Kidney (tissue), 14 donors: Measurements from ENCODE around the gene KRT36. TPM values are rescaled to one million over a fixed set of nuclear protein-coding genes. Genes with fewer than 3 reads are reported as not detected.

Experiments used
- DNase-seq, 5 donors: peaks; one replicate each; pipeline ENCODE4 v3.0.0-alpha.2; 2013 to 2020
- FAIRE-seq: peaks from 2 replicates; lab custom pipeline; 2012; peaks lifted over from hg19 to GRCh38; lab: Jason Lieb, UNC
- H3K27ac ChIP-seq, 2 donors: one replicate each; pipeline ENCODE4 v1.7.0; 2013; ENCODE audit warnings: low read depth in 2 of 2, low read length in 2 of 2, inconsistent platforms in 1 of 2
- H3K27me3 ChIP-seq: one replicate; pipeline ENCODE4 v1.7.1; 2013; ENCODE audit warnings: low read length, inconsistent platforms; ENCODE audit not compliant: control insufficient read depth, insufficient read depth
- H3K36me3 ChIP-seq, 3 donors: one replicate each; pipeline versions ENCODE4 v1.7.0 to v1.7.1; 2013; ENCODE audit warnings: low read length in 3 of 3, control low read depth in 1 of 3, inconsistent platforms in 1 of 3; ENCODE audit not compliant: insufficient read depth in 3 of 3, control insufficient read depth in 2 of 3
- H3K4me1 ChIP-seq, 3 donors: one replicate each; pipeline versions ENCODE4 v1.7.0 to v1.7.1; 2013; ENCODE audit warnings: low read length in 3 of 3, inconsistent platforms in 1 of 3, low read depth in 1 of 3; ENCODE audit not compliant: control insufficient read depth in 2 of 3, insufficient read depth in 2 of 3
- H3K4me3 ChIP-seq, 3 donors: one replicate each; pipeline versions ENCODE4 v1.7.0 to v1.8.1; 2013; ENCODE audit warnings: low read length in 3 of 3, control low read depth in 1 of 3, inconsistent platforms in 1 of 3
- H3K9ac ChIP-seq, 3 donors: one replicate each; pipeline versions ENCODE4 v1.7.0 to v1.7.1; 2013; ENCODE audit warnings: low read length in 3 of 3, control low read depth in 1 of 3, inconsistent platforms in 1 of 3
- H3K9me3 ChIP-seq, 3 donors: one replicate each; pipeline versions ENCODE4 v1.7.0 to v1.7.1; 2013; ENCODE audit warnings: low read length in 3 of 3, control low read depth in 1 of 3, inconsistent platforms in 1 of 3; ENCODE audit not compliant: control insufficient read depth in 2 of 3, insufficient read depth in 1 of 3
- intact Hi-C: fragments of 100-400 bp; cut with DNase I; formaldehyde crosslinking; loops from one replicate; pipeline ENCODE4 v1.11.1; 2022
- polyA plus RNA-seq: library from polyadenylated mRNA; stranded (reverse); fragments of 350-450 nt; fragmentation: Illumina TruSeq; extraction: RNeasy Lipid Tissue Mini Kit (QIAGEN cat#74804); gene quantifications from one replicate; pipeline ENCODE4 v1.2.3, GENCODE V29; 2014; ENCODE audit warnings: low read depth, low replicate concordance; ENCODE audit not compliant: insufficient read depth
- total RNA-seq: library from RNA; stranded (reverse); fragmentation: NEBNext Ultra II Directional; extraction: Animal tissue kit (Norgen Biotek cat#: 25700); gene quantifications from one replicate; pipeline ENCODE4 v1.2.1, GENCODE V29; 2021
- TF ChIP-seq, protein P1 (sequence below): IDR thresholded peaks from 3 replicates; pipeline ENCODE4 v1.5.1; 2012; ENCODE audit warnings: mild to moderate bottlenecking, moderate library complexity, borderline replicate concordance; ENCODE audit not compliant: insufficient read depth; ENCODE audit errors: extremely low read depth
- donor health status: control.
- donor health status: control.
- donor health status: control.
- donor health status: control.
- donor health status: control.
- donor health status: DM: yes; HTN: yes; CAD: no.
- donor health status: Normal renal cell carcinoma (clear cell type).

The KRT36 gene
- total and polyA plus RNA-seq, 2 donors from 2014 or later, result not detected

DNA sequence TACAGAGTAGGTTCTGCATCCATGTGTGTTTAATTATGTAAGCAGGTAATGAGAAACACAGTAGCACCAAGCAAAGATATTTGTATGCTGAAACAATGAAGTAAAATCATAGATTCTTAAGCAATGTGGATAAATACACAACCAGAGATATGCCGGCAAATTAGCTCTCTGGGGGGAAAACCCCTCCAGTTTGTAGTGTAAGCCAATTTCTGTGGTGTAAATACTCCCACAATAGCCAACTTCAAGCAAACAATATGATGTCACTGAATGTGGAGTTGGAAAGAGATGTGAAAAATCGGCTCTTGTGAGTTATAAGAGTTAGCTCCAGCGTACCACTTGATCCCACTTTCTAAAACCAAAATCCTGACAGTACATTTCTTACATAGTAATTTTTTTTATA is 45.1 kb downstream of the KRT36 start:
- FAIRE-seq (no peak), DNase-seq (no peak)
- Histone ChIP-seq H3K9me3 (no peaks in the 10 kb centered on the region), H3K27ac (no peak overlapping the region), H3K4me3 (no peak overlapping the region), H3K4me1 (no peaks in the 10 kb centered on the region), H3K9ac (no peak overlapping the region), H3K36me3 (no peaks in the 10 kb centered on the region), H3K27me3 (no peaks in the 10 kb centered on the region)
- TF ChIP-seq, protein P1, sequence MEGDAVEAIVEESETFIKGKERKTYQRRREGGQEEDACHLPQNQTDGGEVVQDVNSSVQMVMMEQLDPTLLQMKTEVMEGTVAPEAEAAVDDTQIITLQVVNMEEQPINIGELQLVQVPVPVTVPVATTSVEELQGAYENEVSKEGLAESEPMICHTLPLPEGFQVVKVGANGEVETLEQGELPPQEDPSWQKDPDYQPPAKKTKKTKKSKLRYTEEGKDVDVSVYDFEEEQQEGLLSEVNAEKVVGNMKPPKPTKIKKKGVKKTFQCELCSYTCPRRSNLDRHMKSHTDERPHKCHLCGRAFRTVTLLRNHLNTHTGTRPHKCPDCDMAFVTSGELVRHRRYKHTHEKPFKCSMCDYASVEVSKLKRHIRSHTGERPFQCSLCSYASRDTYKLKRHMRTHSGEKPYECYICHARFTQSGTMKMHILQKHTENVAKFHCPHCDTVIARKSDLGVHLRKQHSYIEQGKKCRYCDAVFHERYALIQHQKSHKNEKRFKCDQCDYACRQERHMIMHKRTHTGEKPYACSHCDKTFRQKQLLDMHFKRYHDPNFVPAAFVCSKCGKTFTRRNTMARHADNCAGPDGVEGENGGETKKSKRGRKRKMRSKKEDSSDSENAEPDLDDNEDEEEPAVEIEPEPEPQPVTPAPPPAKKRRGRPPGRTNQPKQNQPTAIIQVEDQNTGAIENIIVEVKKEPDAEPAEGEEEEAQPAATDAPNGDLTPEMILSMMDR, result no peak
- intact Hi-C loops, result no loop called here

DNA sequence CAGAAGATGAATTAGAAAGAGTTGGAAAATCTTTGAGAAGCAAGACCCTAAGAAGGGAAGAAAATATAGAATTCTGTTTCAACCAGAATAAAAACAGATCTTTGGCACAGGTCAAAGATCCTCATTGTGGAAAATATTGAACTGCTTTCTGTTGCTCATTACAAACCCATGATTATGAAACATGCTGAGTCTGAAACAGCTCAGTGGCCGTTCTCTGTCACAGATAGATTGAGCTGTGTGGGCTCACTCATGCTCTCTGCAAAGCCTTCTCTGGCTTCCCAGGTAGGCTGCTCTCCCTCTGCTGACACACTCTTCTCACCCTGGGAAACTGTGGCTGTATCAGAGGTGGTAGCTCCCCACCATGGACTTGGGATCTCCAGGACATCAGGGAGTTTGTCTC is 45.5 kb downstream of the KRT36 start:
- no peaks in the 10 kb centered on the region for H3K36me3 ChIP-seq
- TF ChIP-seq, protein P1, result no peak
- FAIRE-seq (no peak), DNase-seq (no peak)
- no peak overlapping the region for H3K9ac ChIP-seq
- H3K4me3 ChIP-seq, result no peak overlapping the region
- H3K9me3 ChIP-seq, result no peaks in the 10 kb centered on the region
- intact Hi-C loops, result no loop called here
- H3K27me3 ChIP-seq, result no peaks in the 10 kb centered on the region
- H3K4me1 ChIP-seq, result no peaks in the 10 kb centered on the region
- no peak overlapping the region for H3K27ac ChIP-seq

GRCh38 chr17:41442739-41443138 is 47.0 kb downstream of the KRT36 start:
- Histone ChIP-seq H3K4me3 (no peak overlapping the region), H3K36me3 (no peaks in the 10 kb centered on the region), H3K9ac (no peak overlapping the region), H3K9me3 (no peaks in the 10 kb centered on the region), H3K27ac (no peak overlapping the region), H3K27me3 (no peaks in the 10 kb centered on the region), H3K4me1 (no peaks in the 10 kb centered on the region)
- TF ChIP-seq, protein P1, result no peak
- FAIRE-seq (no peak), DNase-seq (no peak)
- intact Hi-C loops, result no loop called here

DNA sequence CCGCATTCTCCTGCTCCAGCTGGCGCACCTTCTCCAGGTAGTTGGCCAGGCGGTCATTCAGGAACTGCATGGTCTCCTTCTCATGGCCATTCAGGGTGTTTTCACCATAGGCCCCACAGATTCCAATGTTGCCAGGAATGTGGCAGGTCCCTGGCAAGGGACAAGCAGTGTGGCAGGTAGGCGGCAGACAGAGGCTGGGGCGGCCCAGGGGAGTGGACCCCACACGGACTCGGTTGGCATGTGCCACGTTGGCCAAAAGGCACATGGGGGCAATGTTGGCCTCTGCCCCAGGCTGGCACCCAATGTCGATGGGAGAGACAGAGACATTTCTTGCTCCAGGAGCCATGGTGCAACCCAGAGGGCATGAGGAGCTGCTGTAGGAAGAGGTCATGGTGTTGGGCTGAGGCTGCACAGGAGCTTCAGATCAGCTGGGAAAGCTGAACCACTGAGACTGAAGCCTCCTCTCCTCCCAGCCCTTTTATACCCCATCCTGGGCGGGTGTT is 49.1 kb downstream of the KRT36 start, which contains the start of gene KRT38:
KRT38 (minus strand) TSS at position 453 of the 503 bp plus-strand sequence; CDS start at position 391, 62 bp downstream.
- no peak for DNase-seq
- no peak within 1 kb of the TSS for H3K9ac ChIP-seq
- no peaks in the 10 kb centered on the region for H3K9me3 ChIP-seq
- H3K36me3 ChIP-seq, result no peaks in the 10 kb centered on the region
- no peak within 1 kb of the TSS for H3K4me3 ChIP-seq
- no peaks in the 10 kb centered on the region for H3K27me3 ChIP-seq
- H3K27ac ChIP-seq, result no peak within 1 kb of the TSS
- no peak for FAIRE-seq
- TF ChIP-seq, protein P1, result no peak
- no peaks in the 10 kb centered on the region for H3K4me1 ChIP-seq
- intact Hi-C loops, result no loop called here
